ENCODE measurements around the gene PPP2R5C. TPM values are rescaled to one million over a fixed set of nuclear protein-coding genes. Genes with fewer than 3 reads are reported as not detected.

PPP2R5C gene
- total and polyA plus RNA-seq, 2 of the 4 experiments (the other 2 are of a cell fraction) = 65.9 to 78.7 TPM

DNA sequence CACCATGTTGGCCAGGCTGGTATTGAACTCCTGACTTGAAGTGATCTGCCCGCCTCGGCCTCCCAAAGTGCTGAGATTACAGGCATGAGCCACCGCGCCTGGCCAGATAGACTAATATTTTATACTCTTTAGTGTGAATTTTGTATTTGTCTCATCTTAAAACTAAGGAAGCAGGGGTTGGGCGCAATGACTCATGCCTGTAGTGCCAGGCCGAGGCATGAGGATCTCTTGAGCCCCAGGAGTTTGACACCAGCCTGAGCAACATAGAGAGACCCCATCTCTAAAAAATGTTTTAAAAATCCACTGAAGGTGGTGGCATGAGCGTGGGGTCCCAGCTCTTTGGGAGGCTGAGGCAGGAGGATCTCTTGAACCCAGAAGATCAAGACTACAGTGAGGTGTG, 211.8 kb downstream of the PPP2R5C start (continued):
- TF ChIP-seq ELK1 (IDR thresholded peaks at IDR 0.05; ENCODE audit: borderline replicate concordance, low read depth, low read length) (no peak), CEBPB (IDR thresholded peaks at IDR 0.05; ENCODE audit: low read depth, low read length) (no peak), MAZ (IDR thresholded peaks at IDR 0.05; ENCODE audit: borderline replicate concordance, low read depth, low read length) (no peak), RAD21 (IDR thresholded peaks at IDR 0.05; ENCODE audit: low read length) (no peak)

DNA sequence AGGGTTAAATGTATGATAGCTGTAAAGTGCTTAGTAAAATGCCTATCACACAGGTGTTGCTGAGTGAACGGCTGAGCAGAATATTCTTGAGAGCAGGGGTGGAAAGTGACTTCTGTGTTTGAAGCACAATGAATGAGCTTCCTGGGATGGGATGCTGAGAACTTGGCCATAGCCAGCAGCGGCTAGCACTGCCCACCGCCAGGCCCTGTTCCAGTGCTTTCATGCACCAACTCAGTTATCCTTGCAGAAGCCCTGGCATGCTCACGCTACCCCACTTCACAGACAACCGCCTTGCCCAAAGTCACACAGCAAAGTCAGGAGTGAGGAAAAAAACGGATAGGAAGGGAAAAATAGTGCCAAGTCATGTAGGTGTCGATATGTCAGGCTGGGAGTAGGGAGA, 213.7 kb downstream of the PPP2R5C start:
- Histone ChIP-seq H3K23ac (ENCODE audit: low read depth, low read length) (no peak overlapping the region), H3K18ac (ENCODE audit: low read depth, low read length) (no peak overlapping the region), H4K8ac (ENCODE audit: low read depth in 2 of 2, low read length in 2 of 2) (no peak overlapping the region), H3K56ac (ENCODE audit: extremely low read depth, insufficient read depth, low read length) (no peak overlapping the region), H2AK9ac (replicated peaks; ENCODE audit: low read depth, low read length, poor library complexity) (no peak overlapping the region), H3K4me2 (ENCODE audit: low read depth, low read length) (no peak overlapping the region), H2BK120ac (ENCODE audit: low read depth, low read length) (no peak overlapping the region), H3K27ac (ENCODE audit: insufficient read depth, low read length) (no peak overlapping the region), H3K79me1 (ENCODE audit: low read depth in 1 of 2, low read length in 2 of 2) (peaks cover 15 to 59% of the 10 kb centered on the region in 2 experiments), H3K4me1 (ENCODE audit: control insufficient read depth, insufficient read depth, low read length) (peaks cover 8% of the 10 kb centered on the region), H3K4ac (ENCODE audit: low read depth, low read length) (no peak overlapping the region), H3K4me3 (ENCODE audit: insufficient read depth, low read depth, low read length) (no peak overlapping the region), H3K36me3 (ENCODE audit: control insufficient read depth, insufficient read depth, low read length) (peaks cover 19% of the 10 kb centered on the region), H3K9me1 (ENCODE audit: insufficient read depth, low read length) (peaks cover 15% of the 10 kb centered on the region), H2BK5ac (ENCODE audit: low read depth, low read length, poor library complexity, severe bottlenecking) (no peak overlapping the region), H3K9me3 (ENCODE audit: control insufficient read depth, insufficient read depth, low read length) (no peaks in the 10 kb centered on the region), H2BK15ac (ENCODE audit: low read depth, low read length) (no peak overlapping the region), H4K5ac (ENCODE audit: low read depth, low read length) (no peak overlapping the region), H4K91ac (ENCODE audit: insufficient read depth, low read depth, low read length) (no peak overlapping the region), H3K14ac (replicated peaks; ENCODE audit: low read depth, low read length) (no peak overlapping the region), H3K9ac (ENCODE audit: low read depth, low read length) (no peak overlapping the region), H3K27me3 (ENCODE audit: control insufficient read depth, insufficient read depth, low read length) (no peaks in the 10 kb centered on the region), H2BK20ac (ENCODE audit: low read depth, low read length) (no peak overlapping the region), H2AFZ (replicated peaks; ENCODE audit: low read length, poor library complexity) (no peak overlapping the region), H2AK5ac (ENCODE audit: low read depth, low read length) (peak overlapping the region; percentile 10; the same call in 1 of the 2 replicates), H4K20me1 (ENCODE audit: insufficient read depth, low read length) (peaks cover 62% of the 10 kb centered on the region)
- TF ChIP-seq NFE2L2 (IDR thresholded peaks at IDR 0.05; ENCODE audit: low read depth, low read length) (peak; percentile 40; the same call in 1 of the 2 replicates), RCOR1 (IDR thresholded peaks at IDR 0.05; ENCODE audit: insufficient replicate concordance, low read length) (no peak), CEBPB (IDR thresholded peaks at IDR 0.05; ENCODE audit: low read depth, low read length) (no peak), FOS (IDR thresholded peaks at IDR 0.05; ENCODE audit: low read depth, low read length) (no peak), RFX5 (IDR thresholded peaks at IDR 0.05; ENCODE audit: low read depth, low read length) (no peak)
- WGBS, 2 experiments (ENCODE audit: extremely low coverage in 2 of 2, insufficient read length in 1 of 2) = no CpG with 5 or more reads among the region's 7 CpGs
- DNase-seq (no peak), ATAC-seq (ENCODE audit: low read depth) (no peak)
- dilution Hi-C loops (cut with HindIII; ENCODE audit: low sequenced_read_pairs, unreplicated experiment) = no loop called here
- intact Hi-C loops (cut with micrococcal nuclease) = no loop called here
- no TSS peak for BruUV-seq (replicated peaks)
- ChIA-PET CTCF (interaction anchor here (0.7 kb wide), 1 partner anchor 299 kb away, joined by 3 read pairs; no protein-coding TSS in a partner anchor), POLR2A (ENCODE audit: unreplicated experiment) (no interaction called here)
- in situ Hi-C loops (cut with MboI; ENCODE audit: low sequenced_read_pairs) = no loop called here
